Stimulated activated CD4-positive, alpha-beta T cell treated with anti-CD3 and anti-CD28 coated beads, Interleukin-2, amount 100 ng/mL, for 4 hours (primary cell): ENCODE measurements around the gene PRODH2.

Source experiments
- DNase-seq: peaks from one replicate; pipeline ENCODE4 v3.0.0-alpha.2; 2020; ENCODE audit warnings: low read depth

Gene PRODH2

GRCh38 chr19:35757749-35758608 lies 54.7 kb downstream of the PRODH2 start, which contains the start of gene PROSER3:
Gene PROSER3 (plus strand): TSS chr19:35758176. CDS start chr19:35758216, 40 bp downstream.
- DNase-seq: peak; percentile 98

DNA sequence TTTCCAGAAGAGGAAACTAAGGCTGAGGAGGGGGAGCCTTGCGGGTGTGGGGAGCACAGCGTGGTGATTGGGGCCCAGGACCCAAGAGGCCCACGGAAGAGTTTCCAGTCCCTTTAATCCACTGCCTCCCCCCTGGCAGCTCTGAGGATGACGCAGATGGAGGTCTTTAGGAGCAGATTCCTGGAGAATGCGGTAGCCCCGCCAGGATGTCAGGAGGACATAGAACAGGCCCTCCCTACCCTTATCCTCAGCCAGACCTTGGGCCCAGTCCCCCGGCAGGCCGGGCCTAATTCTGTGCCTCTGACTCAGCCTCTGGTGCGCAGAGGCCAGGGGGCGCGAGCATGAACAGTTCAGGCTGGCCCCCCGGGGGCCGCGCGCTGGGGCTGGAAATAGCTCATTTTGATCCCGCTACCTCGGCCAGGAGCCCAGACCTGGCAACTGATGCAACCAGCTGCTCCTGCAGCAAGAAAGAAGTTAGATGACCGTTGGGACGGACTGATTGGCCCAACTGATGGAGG lies 55.4 kb downstream of the PRODH2 start:
- no peak for DNase-seq

GRCh38 chr19:35756377-35757230 lies 56.0 kb downstream of the PRODH2 start, which contains the start of gene HSPB6:
Gene HSPB6 (minus strand): TSS chr19:35757029. CDS start chr19:35757008, 21 bp downstream.
- DNase-seq: no peak

GRCh38 chr19:35755550-35756376 lies 56.9 kb downstream of the PRODH2 start:
- peak; percentile 57 for DNase-seq

- no peak for DNase-seq
Observed at GRCh38 chr19:35755131-35755549, 57.5 kb downstream of the PRODH2 start.

GRCh38 chr19:35754370-35755130 lies 58.1 kb downstream of the PRODH2 start:
- no peak for DNase-seq

DNA sequence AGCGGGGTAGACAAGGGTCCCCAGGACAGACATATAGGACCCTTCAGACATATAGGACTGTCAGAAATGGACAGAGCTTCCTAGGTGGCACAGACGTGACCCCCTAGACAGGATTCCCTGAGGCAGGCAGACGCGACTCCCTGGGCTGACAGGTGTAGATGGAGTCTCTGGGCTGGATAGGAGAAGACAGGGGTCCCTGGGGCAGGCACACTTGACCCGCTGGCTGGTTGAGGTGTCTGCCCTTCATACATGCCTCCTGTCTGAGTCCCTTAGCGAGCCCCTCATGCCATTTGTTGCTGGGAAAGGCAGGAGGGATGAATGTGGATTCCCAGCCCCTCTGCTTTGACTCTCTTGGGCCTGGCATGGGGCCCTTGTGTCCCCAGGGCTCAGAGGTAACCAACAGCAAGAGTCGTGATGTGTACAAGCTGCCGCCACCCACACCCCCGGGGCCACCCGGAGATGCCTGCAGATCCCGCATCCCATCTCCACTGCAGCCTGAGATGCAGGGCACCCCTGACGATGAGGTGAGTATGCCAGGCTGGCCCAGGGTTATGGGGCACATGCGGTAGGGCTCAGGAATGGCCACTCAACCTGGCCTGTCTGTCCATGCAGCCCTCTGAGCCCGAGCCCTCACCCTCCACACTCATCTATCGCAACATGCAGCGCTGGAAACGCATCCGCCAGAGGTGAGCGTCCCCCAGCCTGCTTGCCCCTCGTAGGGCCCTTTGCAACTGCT lies 58.8 kb downstream of the PRODH2 start:
- no peak for DNase-seq

GRCh38 chr19:35752746-35753350 lies 59.8 kb downstream of the PRODH2 start:
- no peak for DNase-seq

DNA sequence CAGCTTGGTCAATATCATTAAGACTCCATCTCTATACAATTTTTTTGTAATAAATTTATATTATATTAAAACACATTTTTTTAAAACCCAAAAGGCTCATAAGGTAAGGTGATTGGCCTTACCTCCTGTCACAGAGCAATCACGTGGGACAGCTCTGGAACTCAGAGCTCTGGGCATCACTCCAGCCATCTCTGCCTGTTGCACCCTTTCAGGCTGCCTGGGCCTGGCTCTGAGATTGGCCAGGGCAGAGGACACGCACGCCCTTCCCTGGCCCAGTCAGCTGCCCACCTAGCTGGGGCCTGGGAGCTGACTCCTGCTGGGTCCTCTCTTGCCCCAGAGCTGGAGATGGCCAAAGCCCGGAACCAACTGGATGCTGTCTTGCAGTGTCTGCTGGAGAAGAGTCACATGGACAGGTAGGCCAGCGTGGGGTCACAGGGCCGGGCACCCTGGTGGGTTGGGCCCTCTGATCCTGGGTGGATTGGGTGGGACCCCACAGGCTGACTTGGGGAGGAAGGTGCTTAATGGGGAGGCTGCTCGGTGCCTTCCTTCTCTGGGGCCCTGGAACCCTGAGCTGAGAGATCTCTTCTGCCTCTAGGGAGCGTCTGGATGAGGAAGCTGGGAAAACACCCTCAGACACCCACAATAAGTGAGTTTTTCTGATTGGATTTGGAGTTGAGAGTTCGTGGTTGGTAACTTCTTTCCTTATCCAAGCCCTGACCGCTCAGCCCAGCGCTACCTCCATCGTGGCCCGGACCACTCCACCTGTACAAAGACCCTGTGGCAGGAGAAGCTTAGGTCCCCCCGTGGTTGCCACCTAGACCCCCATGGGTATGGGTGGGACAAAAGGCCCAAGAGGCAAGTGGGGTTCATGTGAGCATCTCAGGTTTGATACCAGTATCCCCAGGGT lies 60.6 kb downstream of the PRODH2 start:
- DNase-seq: no peak

DNA sequence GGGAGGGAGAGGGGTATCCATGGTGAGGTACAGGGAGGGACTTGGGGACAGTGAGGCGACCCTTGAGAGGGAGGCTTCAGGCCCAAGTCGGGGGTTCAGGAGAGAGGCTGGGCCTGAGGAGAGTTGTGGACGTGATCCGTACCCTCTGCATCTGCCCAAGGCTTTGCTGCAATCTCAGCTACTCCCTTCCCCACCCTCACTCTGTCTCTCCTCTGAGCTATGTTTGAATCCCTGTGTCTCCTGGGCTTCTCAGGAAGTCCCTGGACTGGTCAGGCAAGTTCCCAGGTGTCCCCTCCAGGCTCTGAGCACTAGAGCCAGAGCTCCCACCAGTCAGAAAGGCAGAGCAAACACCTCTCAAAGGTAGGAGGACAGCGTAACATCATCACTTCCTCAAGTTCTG lies 62.5 kb downstream of the PRODH2 start:
- no peak for DNase-seq
